ENCODE measurements around the gene VDR.
A peak's percentile ranks its signal among the peaks of the same experiment; 100 is the strongest.

VDR gene

GRCh38 chr12:47894068-47894467 is 10.7 kb downstream of the VDR start:
- Mint-ChIP-seq H3K27ac (peak overlapping the region; percentile 78), H3K27me3 (ENCODE audit: low read depth) (no peaks in the 10 kb centered on the region), H3K4me1 (ENCODE audit: low read depth) (peaks cover 86% of the 10 kb centered on the region), H3K9me3 (no peaks in the 10 kb centered on the region), H3K4me3 (peak overlapping the region; percentile 62), H3K36me3 (ENCODE audit: low read depth) (peaks cover 69% of the 10 kb centered on the region)
- DNase-seq (ENCODE audit: low spot score), result no peak

DNA sequence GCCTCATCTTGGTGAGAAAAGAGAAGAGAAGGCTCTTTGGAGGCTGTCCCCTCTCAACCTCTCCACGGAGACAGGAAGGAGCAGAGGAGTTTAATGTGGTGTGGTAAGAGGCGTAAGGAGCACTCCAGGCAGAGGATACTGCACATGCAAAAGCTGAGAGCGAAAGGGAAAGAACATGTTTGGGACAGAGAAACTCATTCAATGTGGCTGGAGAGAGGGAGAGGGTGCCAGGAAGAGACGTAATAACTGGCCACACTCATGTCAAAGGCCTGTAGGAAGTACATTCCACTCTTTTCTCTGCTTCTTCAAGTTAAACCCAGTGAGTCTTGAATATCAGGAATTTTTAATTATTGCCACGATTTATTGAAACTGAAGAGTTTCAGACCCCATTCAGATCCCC is 12.0 kb downstream of the VDR start:
- DNase-seq (ENCODE audit: low spot score), result no peak
- H3K36me3 Mint-ChIP-seq (ENCODE audit: low read depth), result peaks cover 65% of the 10 kb centered on the region
- H3K27ac Mint-ChIP-seq, result peak overlapping the region; percentile 75
- H3K4me1 Mint-ChIP-seq (ENCODE audit: low read depth), result peaks cover 83% of the 10 kb centered on the region
- H3K27me3 Mint-ChIP-seq (ENCODE audit: low read depth), result no peaks in the 10 kb centered on the region
- peak overlapping the region; percentile 71 for H3K4me3 Mint-ChIP-seq
- H3K9me3 Mint-ChIP-seq, result no peaks in the 10 kb centered on the region

- DNase-seq (ENCODE audit: low spot score), result peak; percentile 69
- Mint-ChIP-seq H3K27ac (peak overlapping the region; percentile 87), H3K4me1 (ENCODE audit: low read depth) (peaks cover 82% of the 10 kb centered on the region)
These were observed 13.4 kb downstream of the VDR start for GRCh38 chr12:47891356-47891755.

GRCh38 chr12:47889040-47889439 is 15.8 kb downstream of the VDR start:
- H3K4me1 Mint-ChIP-seq (ENCODE audit: low read depth), result peaks cover 87% of the 10 kb centered on the region
- no peaks in the 10 kb centered on the region for H3K9me3 Mint-ChIP-seq
- DNase-seq (ENCODE audit: low spot score), result peak; percentile 52
- H3K36me3 Mint-ChIP-seq (ENCODE audit: low read depth), result peaks cover 50% of the 10 kb centered on the region
- peak overlapping the region; percentile 97 for H3K27ac Mint-ChIP-seq
- no peaks in the 10 kb centered on the region for H3K27me3 Mint-ChIP-seq (ENCODE audit: low read depth)
- peak overlapping the region; percentile 84 for H3K4me3 Mint-ChIP-seq

More at GRCh38 chr12:47891356-47891755, 13.4 kb downstream of the VDR start:
- H3K9me3 Mint-ChIP-seq, result no peaks in the 10 kb centered on the region
- peak overlapping the region; percentile 75 for H3K4me3 Mint-ChIP-seq
- H3K27me3 Mint-ChIP-seq (ENCODE audit: low read depth), result no peaks in the 10 kb centered on the region
- peaks cover 64% of the 10 kb centered on the region for H3K36me3 Mint-ChIP-seq (ENCODE audit: low read depth)

GRCh38 chr12:47888153-47888819 is 16.5 kb downstream of the VDR start:
- Mint-ChIP-seq H3K27me3 (ENCODE audit: low read depth) (no peaks in the 10 kb centered on the region), H3K9me3 (no peaks in the 10 kb centered on the region), H3K36me3 (ENCODE audit: low read depth) (peaks cover 42% of the 10 kb centered on the region), H3K4me1 (ENCODE audit: low read depth) (peaks cover 87% of the 10 kb centered on the region), H3K27ac (peak overlapping the region; percentile 97), H3K4me3 (peak overlapping the region; percentile 84)
- DNase-seq (ENCODE audit: low spot score), result no peak

DNA sequence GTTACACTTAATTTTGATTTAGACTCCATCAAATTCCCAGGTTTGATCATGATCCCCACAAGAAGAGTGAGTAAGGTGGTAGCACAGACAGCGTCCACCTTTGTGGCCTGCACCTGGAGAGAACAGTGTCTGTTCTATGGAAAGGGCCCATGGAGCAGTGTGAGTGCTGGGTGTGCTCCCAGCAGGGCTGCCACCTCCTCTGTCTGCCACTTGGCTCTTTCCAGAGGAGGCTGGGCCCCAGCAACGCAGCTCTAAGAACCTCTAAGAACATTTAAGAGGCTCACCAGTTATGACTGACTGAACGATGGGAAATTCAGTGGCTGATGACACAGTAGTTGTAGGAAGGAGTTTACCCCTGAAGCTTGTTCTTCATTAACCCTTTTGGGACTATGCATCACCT is 17.3 kb downstream of the VDR start:
- Mint-ChIP-seq H3K36me3 (ENCODE audit: low read depth) (peaks cover 36% of the 10 kb centered on the region), H3K9me3 (no peaks in the 10 kb centered on the region), H3K27me3 (ENCODE audit: low read depth) (no peaks in the 10 kb centered on the region), H3K4me1 (ENCODE audit: low read depth) (peaks cover 85% of the 10 kb centered on the region), H3K4me3 (peak overlapping the region; percentile 37), H3K27ac (peak overlapping the region; percentile 82)
- DNase-seq (ENCODE audit: low spot score), result no peak

- Mint-ChIP-seq H3K27me3 (ENCODE audit: low read depth) (no peaks in the 10 kb centered on the region), H3K36me3 (ENCODE audit: low read depth) (peaks cover 34% of the 10 kb centered on the region), H3K4me1 (ENCODE audit: low read depth) (peaks cover 85% of the 10 kb centered on the region)
These were observed 18.1 kb downstream of the VDR start for GRCh38 chr12:47886510-47887240.

GRCh38 chr12:47885566-47885965 is 19.2 kb downstream of the VDR start:
- Mint-ChIP-seq H3K9me3 (no peaks in the 10 kb centered on the region), H3K4me3 (peak overlapping the region; percentile 69), H3K27ac (peak overlapping the region; percentile 98), H3K4me1 (ENCODE audit: low read depth) (peaks cover 83% of the 10 kb centered on the region), H3K36me3 (ENCODE audit: low read depth) (peaks cover 33% of the 10 kb centered on the region), H3K27me3 (ENCODE audit: low read depth) (no peaks in the 10 kb centered on the region)
- DNase-seq (ENCODE audit: low spot score), result no peak

More at GRCh38 chr12:47886510-47887240, 18.1 kb downstream of the VDR start:
- H3K9me3 Mint-ChIP-seq, result no peaks in the 10 kb centered on the region
- H3K27ac Mint-ChIP-seq, result peak overlapping the region; percentile 98
- DNase-seq (ENCODE audit: low spot score), result no peak
- H3K4me3 Mint-ChIP-seq, result peak overlapping the region; percentile 69

- Mint-ChIP-seq H3K27me3 (ENCODE audit: low read depth) (no peaks in the 10 kb centered on the region), H3K4me1 (ENCODE audit: low read depth) (peaks cover 82% of the 10 kb centered on the region), H3K9me3 (no peaks in the 10 kb centered on the region), H3K4me3 (peak overlapping the region; percentile 69), H3K36me3 (ENCODE audit: low read depth) (peaks cover 34% of the 10 kb centered on the region), H3K27ac (peak overlapping the region; percentile 98)
- DNase-seq (ENCODE audit: low spot score), result peak; percentile 93
These were observed 19.7 kb downstream of the VDR start for GRCh38 chr12:47885012-47885501.

- peaks cover 38% of the 10 kb centered on the region for H3K36me3 Mint-ChIP-seq (ENCODE audit: low read depth)
- DNase-seq (ENCODE audit: low spot score), result no peak
- peak overlapping the region; percentile 98 for H3K27ac Mint-ChIP-seq
- no peaks in the 10 kb centered on the region for H3K9me3 Mint-ChIP-seq
- H3K4me1 Mint-ChIP-seq (ENCODE audit: low read depth), result peaks cover 82% of the 10 kb centered on the region
- no peaks in the 10 kb centered on the region for H3K27me3 Mint-ChIP-seq (ENCODE audit: low read depth)
- H3K4me3 Mint-ChIP-seq, result peak overlapping the region; percentile 69
These were observed 20.3 kb downstream of the VDR start for GRCh38 chr12:47884501-47884900.

- Mint-ChIP-seq H3K36me3 (ENCODE audit: low read depth) (peaks cover 38% of the 10 kb centered on the region), H3K4me3 (peak overlapping the region; percentile 89)
These were observed 21.1 kb downstream of the VDR start for GRCh38 chr12:47883663-47884195.

DNA sequence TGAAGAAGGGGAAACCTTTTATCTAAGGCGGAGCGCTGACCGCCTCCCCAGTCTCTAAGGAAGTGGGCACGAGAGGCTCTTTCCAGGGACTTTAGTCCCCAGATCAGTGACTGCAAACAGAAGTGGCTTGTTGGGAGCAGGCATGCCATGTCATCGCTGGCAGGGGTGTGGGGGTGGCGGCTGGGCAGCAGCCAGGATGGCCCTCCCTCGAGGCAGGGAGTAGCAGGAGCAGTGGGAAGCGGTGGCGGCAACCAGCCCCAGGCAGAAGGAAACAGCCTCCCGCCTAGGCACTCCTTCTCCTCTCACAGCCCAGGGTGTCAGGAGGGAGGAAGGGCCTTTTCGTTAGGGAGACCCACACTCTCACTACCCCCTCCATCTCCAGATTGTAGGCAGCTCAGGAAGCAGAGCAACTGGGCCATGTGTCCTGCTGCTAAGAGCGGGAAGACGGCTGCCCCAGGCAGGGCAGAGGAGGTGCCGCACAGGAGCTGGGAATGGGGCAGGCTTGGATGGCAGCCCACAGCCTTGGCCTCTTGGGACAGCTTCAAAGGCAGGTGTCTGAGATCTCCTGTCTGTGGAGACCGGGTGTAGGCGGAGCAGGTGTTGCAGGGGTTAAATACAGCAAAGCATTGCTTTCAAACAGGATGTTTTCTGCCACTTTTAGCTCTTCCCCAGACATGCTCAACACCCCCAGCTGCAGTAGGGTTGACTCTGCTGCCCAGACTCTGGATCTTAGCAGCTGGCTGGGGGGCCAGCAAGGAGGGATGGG is 21.8 kb downstream of the VDR start:
- DNase-seq (ENCODE audit: low spot score), result peak; percentile 44
- Mint-ChIP-seq H3K9me3 (no peaks in the 10 kb centered on the region), H3K27me3 (ENCODE audit: low read depth) (no peaks in the 10 kb centered on the region), H3K27ac (peak overlapping the region; percentile 98), H3K4me3 (peak overlapping the region; percentile 89), H3K36me3 (ENCODE audit: low read depth) (peaks cover 41% of the 10 kb centered on the region), H3K4me1 (ENCODE audit: low read depth) (peaks cover 80% of the 10 kb centered on the region)

More at GRCh38 chr12:47883663-47884195, 21.1 kb downstream of the VDR start:
- H3K27me3 Mint-ChIP-seq (ENCODE audit: low read depth), result no peaks in the 10 kb centered on the region
- DNase-seq (ENCODE audit: low spot score), result no peak
- H3K27ac Mint-ChIP-seq, result peak overlapping the region; percentile 98
- H3K9me3 Mint-ChIP-seq, result no peaks in the 10 kb centered on the region
- H3K4me1 Mint-ChIP-seq (ENCODE audit: low read depth), result peaks cover 78% of the 10 kb centered on the region

- H3K4me3 Mint-ChIP-seq, result peak overlapping the region; percentile 89
- DNase-seq (ENCODE audit: low spot score), result no peak
- H3K27ac Mint-ChIP-seq, result peak overlapping the region; percentile 93
- H3K36me3 Mint-ChIP-seq (ENCODE audit: low read depth), result peaks cover 38% of the 10 kb centered on the region
- H3K27me3 Mint-ChIP-seq (ENCODE audit: low read depth), result no peaks in the 10 kb centered on the region
- H3K4me1 Mint-ChIP-seq (ENCODE audit: low read depth), result peaks cover 77% of the 10 kb centered on the region
- H3K9me3 Mint-ChIP-seq, result no peaks in the 10 kb centered on the region
These were observed 22.9 kb downstream of the VDR start for GRCh38 chr12:47881826-47882427.

Data from T-helper 2 cell treated with Interferon-gamma antibody and Interleukin-4, amounts not matched to agents 5 μg/mL and 100 μg/mL, for 36 hours (primary cell).